B cell (primary cell): Measurements from ENCODE around the gene CASK.

Experiments
- CTCF ChIP-seq: fragments of 200-600 bp; IDR thresholded peaks from one replicate; pipeline ENCODE4 v1.8.0; 2022; ENCODE audit warnings: antibody characterized with exemption, mild to moderate bottlenecking
- EZH2 ChIP-seq: IDR thresholded peaks from 2 replicates; pipeline ENCODE4 v1.6.1; 2012; ENCODE audit warnings: borderline replicate concordance, low read depth, mild to moderate bottlenecking, moderate library complexity, low read length; ENCODE audit not compliant: insufficient read depth, poor library complexity, severe bottlenecking

GRCh38 chrX:41621222-41621723 lies 302.1 kb downstream of the CASK start:
- TF ChIP-seq CTCF, result no peak
- no peak for TF ChIP-seq EZH2
